HG02884 (cell line): Measurements from ENCODE around the gene ALDH1B1.
"Not testable (repeated sequence)": the region's sequence is repeated elsewhere in the genome, so short reads cannot be mapped to it uniquely, and the experiment has no call there.

Source experiments
- ATAC-seq: cut with Tn5 transposase; IDR thresholded peaks from one replicate; pipeline ENCODE4 v1.9.1; 2021; ENCODE audit warnings: mild to moderate bottlenecking, moderate library complexity; ENCODE audit not compliant: unreplicated experiment

ALDH1B1 gene

GRCh38 chr9:38385896-38386295, 6.6 kb upstream of the ALDH1B1 start:
- ATAC-seq = no peak

- no peak for ATAC-seq
These were observed 6.1 kb upstream of the ALDH1B1 start for GRCh38 chr9:38386319-38386895.

- no peak for ATAC-seq
These were observed 5.4 kb upstream of the ALDH1B1 start for GRCh38 chr9:38387066-38387465.

GRCh38 chr9:38387751-38388150, 4.8 kb upstream of the ALDH1B1 start:
- no peak for ATAC-seq

GRCh38 chr9:38388283-38389223, 3.9 kb upstream of the ALDH1B1 start:
- no peak for ATAC-seq

GRCh38 chr9:38389313-38389712, 3.2 kb upstream of the ALDH1B1 start:
- no peak for ATAC-seq

- no peak for ATAC-seq
These were observed 2.1 kb upstream of the ALDH1B1 start for GRCh38 chr9:38390442-38390841.

- no peak for ATAC-seq
These were observed 1.7 kb upstream of the ALDH1B1 start for GRCh38 chr9:38390851-38391250.

- no peak for ATAC-seq
These were observed 1.0 kb upstream of the ALDH1B1 start for GRCh38 chr9:38391278-38392118.

GRCh38 chr9:38393128-38393796, 760 bp downstream of the ALDH1B1 start:
- ATAC-seq = no peak

- no peak for ATAC-seq
These were observed 1.9 kb downstream of the ALDH1B1 start for GRCh38 chr9:38394416-38394815.

- no peak for ATAC-seq
These were observed 3.3 kb downstream of the ALDH1B1 start for GRCh38 chr9:38395653-38396370.

GRCh38 chr9:38396371-38396671, 3.8 kb downstream of the ALDH1B1 start:
- ATAC-seq = no peak

GRCh38 chr9:38399191-38399590, 6.7 kb downstream of the ALDH1B1 start:
- not testable (repeated sequence) for ATAC-seq

GRCh38 chr9:38401994-38402393, 9.5 kb downstream of the ALDH1B1 start:
- ATAC-seq = no peak

- ATAC-seq = no peak
These were observed 11.8 kb downstream of the ALDH1B1 start for GRCh38 chr9:38404314-38404713.

- no peak for ATAC-seq
These were observed 13.3 kb downstream of the ALDH1B1 start for GRCh38 chr9:38405785-38406184.

GRCh38 chr9:38406476-38407186, 14.1 kb downstream of the ALDH1B1 start:
- ATAC-seq = no peak

GRCh38 chr9:38408719-38409118, 16.2 kb downstream of the ALDH1B1 start:
- ATAC-seq = peak; percentile 65

- ATAC-seq = no peak
These were observed 20.2 kb downstream of the ALDH1B1 start for GRCh38 chr9:38412751-38413150.
